Activated CD8-positive, alpha-beta memory T cell treated with anti-CD3 and anti-CD28 coated beads for 24 hours (primary cell): Measurements from ENCODE around the gene COPS8.

Source experiments
- DNase-seq: peaks from one replicate; pipeline ENCODE4 v3.0.0-alpha.2; 2020

COPS8 gene

DNA sequence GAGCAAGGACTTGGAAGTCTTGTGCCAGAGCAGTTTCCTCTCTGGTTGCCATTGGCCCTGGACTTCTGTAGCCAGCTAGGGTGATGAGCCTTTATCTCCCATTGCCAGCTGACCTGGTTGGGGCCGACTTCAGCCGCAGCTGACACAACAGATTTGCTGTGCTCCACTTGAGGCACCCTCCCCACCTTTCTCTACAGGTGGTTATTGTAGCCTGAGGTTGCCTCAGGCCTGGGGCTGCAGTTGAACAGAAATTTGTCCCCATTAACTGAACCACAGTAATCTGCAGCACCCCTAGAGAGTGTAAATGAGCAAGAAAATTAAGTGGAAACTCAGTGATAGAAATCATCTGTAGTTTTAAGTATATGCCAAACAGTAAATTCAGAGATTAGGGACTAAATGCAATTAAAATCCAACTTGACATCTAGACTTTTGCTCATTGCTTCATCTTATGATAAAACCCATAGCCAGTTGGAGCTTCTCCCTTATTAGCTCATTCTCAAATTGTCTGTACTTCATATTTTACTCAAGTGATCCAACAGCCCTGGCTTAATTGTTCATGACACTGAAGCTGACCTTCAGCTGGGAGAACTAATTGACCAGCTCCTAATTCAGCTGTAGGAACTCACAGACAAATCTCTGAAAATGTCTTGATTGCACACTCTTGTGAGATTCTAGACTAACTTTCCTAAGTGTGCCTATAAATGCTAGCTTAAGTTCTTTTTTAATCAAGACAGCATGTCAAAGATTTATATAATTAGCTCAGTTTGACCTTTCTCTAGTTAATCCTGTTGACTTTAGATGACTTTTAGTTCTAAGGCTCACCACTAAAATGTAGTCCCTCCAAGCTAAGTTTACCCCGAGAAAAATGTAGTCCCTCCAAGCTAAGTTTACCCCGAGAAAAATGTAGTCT, 48.9 kb downstream of the COPS8 start:
- DNase-seq: no peak

GRCh38 chr2:237136824-237137223, 51.1 kb downstream of the COPS8 start:
- DNase-seq: no peak

DNA sequence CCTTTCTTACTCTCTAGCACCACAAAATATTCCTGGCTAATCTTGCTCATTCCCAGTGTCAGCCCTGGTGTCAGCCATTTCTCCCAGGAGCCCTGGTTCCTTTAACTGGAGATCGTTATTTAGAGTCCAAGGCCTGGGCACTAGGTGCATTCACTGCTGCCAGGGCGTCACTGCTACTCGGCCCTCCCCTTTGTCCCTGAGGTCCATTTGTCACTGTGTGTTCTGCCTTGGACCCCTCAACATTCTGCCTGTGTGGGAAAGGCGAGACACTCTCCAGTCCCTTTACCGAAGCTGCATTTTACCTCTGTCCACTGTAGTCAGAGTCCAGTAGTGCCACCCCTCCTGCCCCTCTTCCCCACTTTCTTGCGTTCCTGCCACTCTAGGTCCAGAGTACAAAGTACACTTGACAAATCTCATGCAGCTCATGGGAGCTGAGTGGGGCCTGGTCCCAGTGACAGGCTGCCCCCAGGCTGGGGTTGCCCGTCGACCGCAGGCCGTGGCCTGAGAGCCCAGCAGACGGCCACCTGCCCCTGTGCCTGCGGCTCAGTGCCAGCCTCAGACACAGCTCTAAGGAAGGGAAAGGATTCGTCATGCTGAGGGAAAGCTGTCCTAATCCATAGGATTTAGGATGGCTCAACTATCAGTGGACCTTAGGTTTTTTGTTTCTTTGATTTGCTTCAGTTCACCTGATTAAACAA, 52.1 kb downstream of the COPS8 start:
- no peak for DNase-seq

- DNase-seq: no peak
Measured at GRCh38 chr2:237139123-237139675, 53.5 kb downstream of the COPS8 start.

DNA sequence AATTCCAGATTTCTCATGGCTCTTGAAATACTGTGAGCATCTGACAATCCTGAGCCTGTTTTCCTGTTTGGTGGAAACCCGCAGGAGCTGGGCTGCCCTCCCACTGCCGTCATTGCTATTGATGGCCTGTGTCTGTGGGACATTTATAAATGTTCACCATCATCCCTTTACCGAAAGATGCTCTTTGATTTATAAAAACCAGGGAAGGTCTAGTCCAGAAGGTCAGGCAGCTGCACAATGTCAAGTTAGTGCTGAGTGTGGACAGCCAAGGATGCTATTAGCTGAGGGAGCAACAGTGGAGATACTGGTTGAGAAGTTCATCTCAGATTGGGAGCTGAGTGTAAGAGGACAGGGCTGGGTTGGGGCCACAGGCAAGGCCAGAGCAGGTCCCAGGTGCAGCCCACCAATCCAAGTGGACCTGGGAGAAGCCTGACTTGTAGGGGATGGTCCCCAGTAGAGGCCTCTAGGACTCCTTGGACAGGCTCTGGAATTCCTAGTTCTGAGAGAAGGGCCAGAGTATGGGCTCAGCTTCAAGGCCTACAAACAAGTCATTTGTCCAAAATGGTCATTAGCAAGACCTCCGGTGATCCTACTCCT, 55.1 kb downstream of the COPS8 start:
- DNase-seq: no peak

- DNase-seq: no peak
Measured at GRCh38 chr2:237141571-237142051, 55.9 kb downstream of the COPS8 start.

DNA sequence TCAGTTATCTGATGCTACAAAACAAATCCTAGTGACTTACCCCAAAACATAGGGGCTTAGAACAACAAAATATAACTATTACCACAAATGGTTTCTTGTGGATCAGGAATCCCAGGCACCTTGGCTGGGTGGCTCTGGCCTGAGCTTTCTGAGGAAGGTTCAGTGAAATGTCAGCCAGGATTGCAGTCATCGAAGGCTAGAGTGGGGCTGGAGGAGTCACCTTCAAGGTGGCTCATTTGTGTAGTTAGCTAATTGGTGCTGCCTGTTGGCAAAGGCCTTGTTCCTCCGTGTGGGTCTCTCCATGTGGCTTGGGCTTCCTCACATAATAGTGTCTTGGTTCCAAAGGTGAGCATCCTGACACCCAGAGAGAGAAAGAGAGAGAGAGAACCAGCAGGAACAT, 57.4 kb downstream of the COPS8 start:
- DNase-seq: no peak

- DNase-seq: no peak
Measured at GRCh38 chr2:237143676-237144440, 58.2 kb downstream of the COPS8 start.

DNA sequence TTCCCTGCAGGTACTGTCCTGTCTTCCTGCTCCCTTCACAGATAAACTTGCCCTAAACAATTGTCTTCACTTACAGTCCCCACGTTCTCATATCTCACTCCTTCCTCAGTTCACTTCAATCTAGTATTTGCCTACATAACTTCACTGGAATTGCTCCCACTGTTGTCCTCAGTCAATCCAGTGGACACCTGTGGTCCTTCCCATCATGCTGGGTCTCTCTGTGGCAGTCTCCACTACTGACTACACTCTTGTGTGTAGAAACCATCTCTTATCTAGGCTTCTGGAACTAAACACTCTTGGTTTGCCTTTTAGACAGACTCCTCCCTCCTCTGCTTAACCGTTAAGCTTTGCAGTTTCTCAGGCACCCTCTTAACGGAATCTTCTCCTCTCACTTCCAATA, 58.8 kb downstream of the COPS8 start:
- DNase-seq: no peak

DNA sequence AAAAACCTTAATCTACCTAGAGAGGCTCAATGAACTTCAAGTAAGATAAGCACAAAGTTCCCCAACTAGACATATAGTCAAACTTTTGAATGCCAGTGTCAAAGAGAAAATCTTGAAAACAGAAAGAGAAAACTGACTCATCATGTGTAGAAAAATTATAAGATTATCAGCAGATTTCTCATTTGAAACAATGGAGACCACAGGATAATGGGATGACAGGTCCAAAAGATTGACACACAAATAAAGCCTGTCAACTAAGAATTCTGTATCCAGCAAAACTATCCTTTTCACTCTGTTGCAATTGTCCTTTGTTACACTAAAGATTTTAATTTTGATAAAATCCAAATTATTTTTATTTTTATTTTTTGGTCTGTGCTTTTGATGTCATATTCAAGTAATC, 61.6 kb downstream of the COPS8 start:
- DNase-seq: no peak

- DNase-seq: no peak
Measured at GRCh38 chr2:237148624-237149023, 62.9 kb downstream of the COPS8 start.

GRCh38 chr2:237149425-237149824, 63.7 kb downstream of the COPS8 start:
- DNase-seq: no peak
